ENCODE data around the gene PPT2. TPM values are rescaled to one million over a fixed set of nuclear protein-coding genes. Genes with fewer than 3 reads are reported as not detected.
A peak's percentile ranks its signal among the peaks of the same experiment; 100 is the strongest.

PPT2 gene
- polyA plus RNA-seq, 1 donor from 2014 or later = 1.5 TPM

DNA sequence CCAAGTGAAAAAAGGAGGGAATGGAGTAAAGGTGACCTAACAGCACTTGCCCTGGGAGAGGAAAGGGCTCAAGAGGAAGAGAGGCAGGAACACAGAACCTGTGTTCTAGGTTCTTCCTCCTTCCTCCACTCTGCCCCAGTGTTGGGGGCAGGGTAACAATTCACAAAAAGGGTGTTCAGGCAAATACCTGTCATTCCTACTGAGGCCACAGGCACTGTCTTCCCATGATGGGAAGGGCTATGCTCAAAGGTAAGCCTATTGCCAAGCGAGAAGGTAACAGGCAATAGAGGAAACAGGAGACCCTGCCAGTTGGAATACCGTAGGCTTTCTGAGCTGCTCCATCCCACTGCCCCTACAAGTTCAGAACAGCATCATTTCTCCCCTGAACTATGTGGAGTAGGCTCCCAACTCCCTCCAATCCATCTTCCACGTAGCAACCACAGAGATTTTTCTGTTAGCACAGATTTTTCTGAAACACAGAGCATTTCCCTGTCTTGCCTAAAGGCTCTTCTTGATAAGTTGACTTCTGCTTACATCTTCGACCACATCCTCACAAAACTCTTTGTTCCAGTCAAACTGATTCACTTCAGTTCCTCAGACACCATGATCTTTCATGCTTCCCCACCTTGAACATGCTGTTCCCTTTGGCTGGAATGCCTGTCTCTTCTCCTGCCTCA is 19.2 kb downstream of the PPT2 start:
- H3K27me3 Mint-ChIP-seq = no peaks in the 10 kb centered on the region
- H3K9me3 Mint-ChIP-seq = no peaks in the 10 kb centered on the region
- peaks cover 18 to 40% (median 22%) of the 10 kb centered on the region in 3 donors for H3K4me1 Mint-ChIP-seq
- H3K27ac Mint-ChIP-seq = peak overlapping the region in 1 of 3 donors; percentile 27
- peak overlapping the region in 1 of 4 donors; percentile 30 for H3K4me3 Mint-ChIP-seq
- H3K36me3 Mint-ChIP-seq = peaks cover 9% of the 10 kb centered on the region

DNA sequence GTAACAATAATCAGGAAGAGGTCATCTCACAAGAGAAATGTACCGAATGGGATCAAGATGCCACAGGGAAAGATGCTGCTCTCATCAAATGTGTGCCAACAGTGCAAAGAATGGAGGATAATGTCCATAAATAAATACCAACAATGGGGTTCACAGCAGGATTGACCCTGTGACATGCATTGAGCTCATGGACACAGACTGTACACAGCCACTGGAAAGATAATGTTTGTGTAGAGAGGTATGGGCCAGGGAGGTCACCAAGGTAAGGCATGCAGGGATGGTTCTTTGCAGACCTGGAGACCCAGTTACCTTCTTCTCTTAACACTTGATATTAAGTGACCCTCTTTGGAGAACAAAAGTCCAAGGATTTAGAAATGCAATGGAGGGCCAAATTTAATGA is 20.5 kb downstream of the PPT2 start:
- peak overlapping the region; percentile 2 to 85 (median 56) for H3K4me3 Mint-ChIP-seq
- H3K27me3 Mint-ChIP-seq = no peaks in the 10 kb centered on the region

GRCh38 chr6:32175322-32175710 is 21.4 kb downstream of the PPT2 start:
- H3K4me1 Mint-ChIP-seq = peaks cover 22 to 53% (median 25%) of the 10 kb centered on the region in 3 donors
- H3K4me3 Mint-ChIP-seq = peak overlapping the region; percentile 55 to 95 (median 89)
- no peaks in the 10 kb centered on the region for H3K27me3 Mint-ChIP-seq

More for the DNA sequence above, 20.5 kb downstream of the PPT2 start:
- Mint-ChIP-seq H3K4me1 (peaks cover 22 to 48% (median 25%) of the 10 kb centered on the region in 3 donors), H3K27ac (peak overlapping the region in 1 of 3 donors; percentile 15), H3K9me3 (no peaks in the 10 kb centered on the region), H3K36me3 (peaks cover 3% of the 10 kb centered on the region)

GRCh38 chr6:32175711-32176475 is 22.0 kb downstream of the PPT2 start, which contains the start of gene AGPAT1:
AGPAT1 (minus strand) TSS chr6:32176084; CDS start chr6:32171496, 4,588 bp downstream.
- peak within 1 kb of the TSS; percentile 72 to 95 (median 89) for H3K4me3 Mint-ChIP-seq
- H3K9me3 Mint-ChIP-seq = no peaks in the 10 kb centered on the region

More at GRCh38 chr6:32175322-32175710, 21.4 kb downstream of the PPT2 start:
- peak overlapping the region in 1 of 3 donors; percentile 98 for H3K27ac Mint-ChIP-seq
- H3K9me3 Mint-ChIP-seq = no peaks in the 10 kb centered on the region
- H3K36me3 Mint-ChIP-seq = no peaks in the 10 kb centered on the region

GRCh38 chr6:32176476-32177182 is 22.7 kb downstream of the PPT2 start:
- Mint-ChIP-seq H3K36me3 (peaks cover 5% of the 10 kb centered on the region), H3K27me3 (no peaks in the 10 kb centered on the region), H3K27ac (peak overlapping the region; percentile 94 to 99 (median 98)), H3K4me1 (peaks cover 22 to 56% (median 30%) of the 10 kb centered on the region in 3 donors), H3K9me3 (no peaks in the 10 kb centered on the region), H3K4me3 (peak overlapping the region; percentile 72 to 95 (median 93))

More at GRCh38 chr6:32175711-32176475, 22.0 kb downstream of the PPT2 start, which contains the start of gene AGPAT1:
- Mint-ChIP-seq H3K4me1 (peaks cover 22 to 56% (median 30%) of the 10 kb centered on the region in 3 donors), H3K27me3 (no peaks in the 10 kb centered on the region), H3K36me3 (peaks cover 5% of the 10 kb centered on the region), H3K27ac (peak within 1 kb of the TSS; percentile 94 to 99 (median 98))

- Mint-ChIP-seq H3K27ac (peak overlapping the region; percentile 94 to 99 (median 98)), H3K36me3 (peaks cover 5% of the 10 kb centered on the region), H3K9me3 (no peaks in the 10 kb centered on the region), H3K27me3 (no peaks in the 10 kb centered on the region), H3K4me1 (peaks cover 22 to 56% (median 30%) of the 10 kb centered on the region in 3 donors), H3K4me3 (peak overlapping the region; percentile 72 to 95 (median 93))
Measured at GRCh38 chr6:32177183-32177787, 23.3 kb downstream of the PPT2 start.

DNA sequence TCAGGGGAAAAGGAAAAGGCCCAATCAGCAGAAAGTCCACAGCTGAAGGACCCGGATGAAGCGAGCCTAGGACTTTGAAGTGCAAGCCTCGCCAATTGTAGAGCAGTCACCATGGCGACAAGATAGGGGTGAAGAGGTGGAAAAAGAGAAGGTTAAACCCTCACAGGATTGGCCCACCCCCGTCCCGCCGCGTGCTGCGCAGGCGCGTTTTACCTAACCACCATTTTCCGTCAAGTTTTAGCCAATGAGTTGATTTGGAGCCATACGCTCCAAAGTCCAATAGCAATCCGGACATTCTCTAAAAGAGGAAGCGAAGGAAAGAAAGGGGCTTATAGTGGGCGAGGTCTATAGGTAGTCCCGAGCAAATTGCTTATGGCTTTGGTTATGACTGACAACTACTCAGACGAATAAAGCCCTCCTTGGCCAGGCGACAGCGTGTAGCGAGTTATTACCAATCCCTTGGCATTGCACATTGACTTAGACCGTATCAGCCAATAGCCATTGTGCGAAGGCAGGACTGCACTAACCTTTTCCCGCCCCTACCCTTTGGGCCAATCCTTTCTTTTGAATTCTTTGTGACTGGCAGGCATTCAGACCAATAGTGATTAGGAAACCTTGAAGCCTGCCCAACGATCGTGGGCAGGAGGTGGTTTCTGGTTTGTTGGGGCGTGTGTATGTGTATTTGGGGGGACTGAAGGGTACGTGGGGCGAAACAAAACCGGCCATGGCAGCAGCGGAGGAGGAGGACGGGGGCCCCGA is 24.0 kb downstream of the PPT2 start, which contains the start of gene RNF5:
Gene RNF5 (plus strand): TSS at position 618 of the 759 bp plus-strand sequence. CDS start 107 bp downstream, at position 725.
- no peaks in the 10 kb centered on the region for H3K27me3 Mint-ChIP-seq
- peaks cover 5% of the 10 kb centered on the region for H3K36me3 Mint-ChIP-seq
- H3K27ac Mint-ChIP-seq = peak within 1 kb of the TSS; percentile 94 to 99 (median 98)
- H3K9me3 Mint-ChIP-seq = no peaks in the 10 kb centered on the region
- H3K4me1 Mint-ChIP-seq = peaks cover 22 to 54% (median 31%) of the 10 kb centered on the region in 3 donors
- peak within 1 kb of the TSS; percentile 72 to 95 (median 93) for H3K4me3 Mint-ChIP-seq

- peaks cover 22 to 50% (median 31%) of the 10 kb centered on the region in 3 donors for H3K4me1 Mint-ChIP-seq
- H3K36me3 Mint-ChIP-seq = peaks cover 5% of the 10 kb centered on the region
- no peaks in the 10 kb centered on the region for H3K9me3 Mint-ChIP-seq
- peak overlapping the region; percentile 72 to 95 (median 93) for H3K4me3 Mint-ChIP-seq
- no peaks in the 10 kb centered on the region for H3K27me3 Mint-ChIP-seq
- peak overlapping the region; percentile 94 to 99 (median 98) for H3K27ac Mint-ChIP-seq
Measured at GRCh38 chr6:32178547-32179440, 24.9 kb downstream of the PPT2 start.

- peaks cover 17 to 40% (median 29%) of the 10 kb centered on the region in 3 donors for H3K4me1 Mint-ChIP-seq
- H3K36me3 Mint-ChIP-seq = peaks cover 5% of the 10 kb centered on the region
- H3K4me3 Mint-ChIP-seq = peak overlapping the region in 3 of 4 donors; percentile 0 to 75 (median 42)
- H3K9me3 Mint-ChIP-seq = no peaks in the 10 kb centered on the region
- H3K27me3 Mint-ChIP-seq = no peaks in the 10 kb centered on the region
- peak overlapping the region in 2 of 3 donors; percentile 50 to 54 for H3K27ac Mint-ChIP-seq
Measured at GRCh38 chr6:32179766-32180405, 25.9 kb downstream of the PPT2 start.

DNA sequence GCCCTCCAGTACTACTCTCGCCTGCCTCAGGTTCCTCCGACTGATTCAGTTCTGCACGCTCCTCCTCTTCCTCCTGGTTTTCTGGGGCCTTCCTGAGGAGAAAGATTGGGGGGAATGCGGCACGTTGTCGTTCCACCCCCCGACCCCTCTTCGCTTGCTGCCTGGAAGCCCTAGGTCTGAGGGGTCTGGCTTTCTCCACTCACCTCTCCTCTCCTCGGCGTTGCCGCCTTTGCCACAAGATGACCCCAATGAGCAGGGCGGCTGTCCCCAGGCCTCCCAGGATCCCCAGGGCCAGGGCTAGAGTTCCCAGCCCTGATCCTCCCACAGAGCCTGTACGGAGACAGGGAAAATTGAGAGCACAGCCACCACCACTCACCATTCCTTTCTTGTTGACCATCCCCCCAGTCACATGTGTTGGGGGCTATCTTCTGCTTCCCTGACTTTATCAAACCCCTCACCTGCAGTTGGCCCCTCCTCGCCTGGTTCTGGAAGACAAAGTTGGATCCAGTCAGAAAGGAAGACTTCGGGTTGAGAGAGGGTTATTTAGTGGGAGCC is 27.3 kb downstream of the PPT2 start:
- no peak overlapping the region for H3K27ac Mint-ChIP-seq
- H3K4me1 Mint-ChIP-seq = peaks cover 22 to 37% (median 33%) of the 10 kb centered on the region in 3 donors
- H3K27me3 Mint-ChIP-seq = no peaks in the 10 kb centered on the region
- H3K36me3 Mint-ChIP-seq = peaks cover 5% of the 10 kb centered on the region
- H3K4me3 Mint-ChIP-seq = no peak overlapping the region
- no peaks in the 10 kb centered on the region for H3K9me3 Mint-ChIP-seq

- no peaks in the 10 kb centered on the region for H3K27me3 Mint-ChIP-seq
- no peaks in the 10 kb centered on the region for H3K9me3 Mint-ChIP-seq
- peaks cover 23 to 35% (median 32%) of the 10 kb centered on the region in 3 donors for H3K4me1 Mint-ChIP-seq
- peaks cover 5% of the 10 kb centered on the region for H3K36me3 Mint-ChIP-seq
- no peak overlapping the region for H3K27ac Mint-ChIP-seq
- H3K4me3 Mint-ChIP-seq = no peak overlapping the region
Measured at GRCh38 chr6:32181915-32182529, 28.1 kb downstream of the PPT2 start.

- Mint-ChIP-seq H3K36me3 (peaks cover 5% of the 10 kb centered on the region), H3K9me3 (no peaks in the 10 kb centered on the region), H3K27ac (no peak overlapping the region), H3K4me3 (no peak overlapping the region), H3K4me1 (peaks cover 17 to 37% (median 35%) of the 10 kb centered on the region in 3 donors), H3K27me3 (no peaks in the 10 kb centered on the region)
Measured at GRCh38 chr6:32182555-32182981, 28.6 kb downstream of the PPT2 start.
